Brain (organoid and tissue), 1 donor: ENCODE data around the gene IRF6. TPM values are rescaled to one million over a fixed set of nuclear protein-coding genes. Genes with fewer than 3 reads are reported as not detected.

Experiments
- polyA plus RNA-seq: library from polyadenylated mRNA; stranded (reverse); fragments of 350-450 nt; fragmentation: Illumina TruSeq; extraction: RNeasy Lipid Tissue Mini Kit (QIAGEN cat#74804); gene quantifications from one replicate; pipeline ENCODE4 v1.2.3, GENCODE V29; 2015; ENCODE audit warnings: low read depth, low replicate concordance; ENCODE audit not compliant: insufficient read depth

IRF6 gene
- polyA plus RNA-seq, 1 donor from 2014 or later, result 94.7 TPM

Other genes with a start within 250 kb of the IRF6 start
- gene CAMK1G, start 222.4 kb downstream of the IRF6 start, polyA plus RNA-seq, result 16.7 TPM
- 1.7 TPM for gene LAMB3, start 153.7 kb downstream of the IRF6 start, polyA plus RNA-seq
- gene G0S2, start 130.7 kb downstream of the IRF6 start, polyA plus RNA-seq, result 3.5 TPM
- 5.9 TPM for gene HSD11B1, start 101.3 kb downstream of the IRF6 start, polyA plus RNA-seq
- gene TRAF3IP3, start 50.1 kb downstream of the IRF6 start, polyA plus RNA-seq, result 0.44 TPM
- gene C1orf74, start 21.6 kb downstream of the IRF6 start, polyA plus RNA-seq, result 4.3 TPM
- 3.1 TPM for gene UTP25, start 21.8 kb upstream of the IRF6 start, polyA plus RNA-seq
- 2.6 TPM for gene SYT14, start 132.1 kb upstream of the IRF6 start, polyA plus RNA-seq